Measurements from ENCODE around the gene NPFF.

- no peak for TF ChIP-seq CTCF (IDR thresholded peaks at IDR 0.05)
- TF ChIP-seq POLR2AphosphoS5 (IDR thresholded peaks at IDR 0.05), result no peak
Observed at GRCh38 chr12:53502331-53502730, 5.0 kb downstream of the NPFF start.
